H9 (cell line): ENCODE data around the gene LMBR1. TPM values are rescaled to one million over a fixed set of nuclear protein-coding genes. Genes with fewer than 3 reads are reported as not detected.

ENCODE experiments used
- DNase-seq: peaks from one replicate; pipeline ENCODE4 v3.0.0-alpha.2; 2017
- H2AFZ ChIP-seq: one replicate; pipeline ENCODE4 v1.6.1; 2013; ENCODE audit warnings: mild to moderate bottlenecking, low read length, control low read depth, moderate library complexity
- H2AK5ac ChIP-seq: 2 replicates; pipeline ENCODE4 v1.6.1; 2013; ENCODE audit warnings: low read length, control low read depth, mixed read lengths; ENCODE audit not compliant: insufficient read length
- H2BK120ac ChIP-seq: one replicate; pipeline ENCODE4 v1.6.1; 2013; ENCODE audit warnings: low read depth, mild to moderate bottlenecking, low read length, control low read depth, inconsistent platforms; ENCODE audit not compliant: poor library complexity, severe bottlenecking
- H2BK12ac ChIP-seq: 2 replicates; pipeline ENCODE4 v1.6.1; 2013; ENCODE audit warnings: low read length, control low read depth, mixed read lengths, low read depth; ENCODE audit not compliant: insufficient read length
- H2BK15ac ChIP-seq: 2 replicates; pipeline ENCODE4 v1.6.1; 2013; ENCODE audit warnings: low read depth, low read length, control low read depth
- H2BK20ac ChIP-seq: one replicate; pipeline ENCODE4 v1.6.1; 2013; ENCODE audit warnings: low read depth, mild to moderate bottlenecking, low read length, control low read depth, inconsistent platforms; ENCODE audit not compliant: poor library complexity, severe bottlenecking
- H2BK5ac ChIP-seq: 2 replicates; pipeline ENCODE4 v1.6.1; 2013; ENCODE audit warnings: low read length, control low read depth, mixed read lengths; ENCODE audit not compliant: insufficient read length
- H3K14ac ChIP-seq: 2 replicates; pipeline ENCODE4 v1.6.1; 2013; ENCODE audit warnings: low read length, control low read depth; ENCODE audit not compliant: insufficient read depth
- H3K18ac ChIP-seq: 2 replicates; pipeline ENCODE4 v1.6.1; 2013; ENCODE audit warnings: low read depth, mild to moderate bottlenecking, mixed read lengths, low read length, control low read depth; ENCODE audit not compliant: insufficient read length
- H3K23ac ChIP-seq: 2 replicates; pipeline ENCODE4 v1.6.1; 2013; ENCODE audit warnings: low read length, control low read depth, mixed read lengths, low read depth; ENCODE audit not compliant: insufficient read length
- H3K23me2 ChIP-seq: 2 replicates; pipeline ENCODE4 v1.6.1; 2013; ENCODE audit warnings: low read depth, mild to moderate bottlenecking, mixed read lengths, low read length, control low read depth; ENCODE audit not compliant: insufficient read length, poor library complexity, severe bottlenecking
- H3K27ac ChIP-seq: 2 replicates; pipeline ENCODE4 v1.5.1; 2013; ENCODE audit warnings: low read length, control low read depth, mixed read lengths, low read depth; ENCODE audit not compliant: insufficient read length
- H3K27me3 ChIP-seq: 2 replicates; pipeline ENCODE4 v1.6.1; 2013; ENCODE audit warnings: low read length, control low read depth, inconsistent platforms; ENCODE audit not compliant: insufficient read depth
- H3K4ac ChIP-seq: 2 replicates; pipeline ENCODE4 v1.6.1; 2013; ENCODE audit warnings: low read depth, mild to moderate bottlenecking, control low read depth, inconsistent platforms, low read length, moderate library complexity
- H3K4me1 ChIP-seq: 2 replicates; pipeline ENCODE4 v1.6.1; 2013; ENCODE audit warnings: low read length, control low read depth, inconsistent platforms; ENCODE audit not compliant: insufficient read depth
- H3K4me2 ChIP-seq: 2 replicates; pipeline ENCODE4 v1.6.1; 2013; ENCODE audit warnings: low read length, control low read depth, mixed read lengths; ENCODE audit not compliant: insufficient read length, insufficient read depth
- H3K56ac ChIP-seq: 2 replicates; pipeline ENCODE4 v1.6.1; 2013; ENCODE audit warnings: low read depth, mild to moderate bottlenecking, mixed read lengths, low read length, control low read depth; ENCODE audit not compliant: insufficient read length
- H3K79me1 ChIP-seq: 2 replicates; pipeline ENCODE4 v1.6.1; 2013; ENCODE audit warnings: low read depth, mild to moderate bottlenecking, moderate library complexity, low read length, control low read depth, inconsistent platforms; ENCODE audit not compliant: insufficient read depth, poor library complexity, severe bottlenecking
- H3K79me2 ChIP-seq: 2 replicates; pipeline ENCODE4 v1.6.1; 2013; ENCODE audit warnings: low read length, control low read depth, inconsistent platforms; ENCODE audit not compliant: insufficient read depth
- H3K9ac ChIP-seq: 2 replicates; pipeline ENCODE4 v1.6.1; 2013; ENCODE audit warnings: low read length, control low read depth, mixed read lengths; ENCODE audit not compliant: insufficient read length; ENCODE audit errors: extremely low read depth
- H3K9me3 ChIP-seq: one replicate; pipeline ENCODE4 v1.6.1; 2013; ENCODE audit warnings: low read depth, low read length, inconsistent platforms; ENCODE audit not compliant: control insufficient read depth
- H3T11ph ChIP-seq: one replicate; pipeline ENCODE4 v1.6.1; 2013; ENCODE audit warnings: mild to moderate bottlenecking, low read length, control low read depth, inconsistent platforms
- H4K20me1 ChIP-seq: one replicate; pipeline ENCODE4 v1.6.1; 2013; ENCODE audit not compliant: control insufficient read depth, insufficient read length, insufficient read depth
- H4K5ac ChIP-seq: 2 replicates; pipeline ENCODE4 v1.6.1; 2013; ENCODE audit warnings: low read depth, mild to moderate bottlenecking, mixed read lengths, low read length, control low read depth; ENCODE audit not compliant: insufficient read length
- H4K8ac ChIP-seq: replicated peaks from 2 replicates; pipeline ENCODE4 v1.6.1; 2013; ENCODE audit warnings: low read length, control low read depth, mixed read lengths, low read depth; ENCODE audit not compliant: insufficient read length
- H4K91ac ChIP-seq: 2 replicates; pipeline ENCODE4 v1.6.1; 2013; ENCODE audit warnings: low read depth, mild to moderate bottlenecking, moderate library complexity, mixed read lengths, low read length, control low read depth; ENCODE audit not compliant: insufficient read length
- H3K27ac Mint-ChIP-seq, 3 experiments: 2 replicates in 2 of 3; 3 replicates in 1 of 3; pipeline ENCODE4 v1.8.0; 2020 to 2021; ENCODE audit warnings: mixed read lengths in 3 of 3, mild to moderate bottlenecking in 1 of 3, moderate library complexity in 1 of 3
- H3K27me3 Mint-ChIP-seq: 2 replicates; pipeline ENCODE4 v1.8.0; 2021; ENCODE audit warnings: low read depth, mild to moderate bottlenecking, moderate library complexity, mixed read lengths
- H3K36me3 Mint-ChIP-seq, 3 experiments: 2 replicates in 2 of 3; 3 replicates in 1 of 3; pipeline ENCODE4 v1.8.0; 2020 to 2021; ENCODE audit warnings: low read depth in 3 of 3, mixed read lengths in 3 of 3; ENCODE audit not compliant: insufficient read depth in 1 of 3
- H3K4me1 Mint-ChIP-seq, 2 experiments: 2 replicates each; pipeline ENCODE4 v1.8.0; 2020; ENCODE audit warnings: mixed read lengths in 2 of 2
- H3K4me3 Mint-ChIP-seq, 2 experiments: 2 replicates in 1 of 2; 3 replicates in 1 of 2; pipeline ENCODE4 v1.8.0; 2020 to 2021; ENCODE audit warnings: mild to moderate bottlenecking in 2 of 2, mixed read lengths in 2 of 2, moderate library complexity in 1 of 2
- H3K9me3 Mint-ChIP-seq, 2 experiments: 2 replicates in 1 of 2; 3 replicates in 1 of 2; pipeline ENCODE4 v1.8.0; 2020; ENCODE audit warnings: mild to moderate bottlenecking in 2 of 2, mixed read lengths in 2 of 2, moderate library complexity in 1 of 2
- WGBS: extraction: QIAGEN DNeasy Blood & Tissue Kit; methylation state at CpG from one replicate; pipeline ENCODE4 v1.1.7; 2013; ENCODE audit warnings: missing lambda C conversion rate, low lambda C conversion rate, mixed read lengths; ENCODE audit not compliant: insufficient read length; ENCODE audit errors: extremely low coverage; 5-methylcytosine and 5-hydroxymethylcytosine counted together
- total RNA-seq: library from RNA; stranded (reverse); gene quantifications from 2 replicates; pipeline ENCODE4 v1.2.1, GENCODE V29; 2021
- TF ChIP-seq, protein P1 (sequence below): fragments of 200-600 bp; sonication (generic); conservative IDR thresholded peaks from 3 replicates; pipeline ENCODE4 v1.8.0; 2021; ENCODE audit warnings: antibody characterized with exemption, mild to moderate bottlenecking

The LMBR1 gene
- total RNA-seq, 1 experiment from 2014 or later, result 62.3 TPM

DNA sequence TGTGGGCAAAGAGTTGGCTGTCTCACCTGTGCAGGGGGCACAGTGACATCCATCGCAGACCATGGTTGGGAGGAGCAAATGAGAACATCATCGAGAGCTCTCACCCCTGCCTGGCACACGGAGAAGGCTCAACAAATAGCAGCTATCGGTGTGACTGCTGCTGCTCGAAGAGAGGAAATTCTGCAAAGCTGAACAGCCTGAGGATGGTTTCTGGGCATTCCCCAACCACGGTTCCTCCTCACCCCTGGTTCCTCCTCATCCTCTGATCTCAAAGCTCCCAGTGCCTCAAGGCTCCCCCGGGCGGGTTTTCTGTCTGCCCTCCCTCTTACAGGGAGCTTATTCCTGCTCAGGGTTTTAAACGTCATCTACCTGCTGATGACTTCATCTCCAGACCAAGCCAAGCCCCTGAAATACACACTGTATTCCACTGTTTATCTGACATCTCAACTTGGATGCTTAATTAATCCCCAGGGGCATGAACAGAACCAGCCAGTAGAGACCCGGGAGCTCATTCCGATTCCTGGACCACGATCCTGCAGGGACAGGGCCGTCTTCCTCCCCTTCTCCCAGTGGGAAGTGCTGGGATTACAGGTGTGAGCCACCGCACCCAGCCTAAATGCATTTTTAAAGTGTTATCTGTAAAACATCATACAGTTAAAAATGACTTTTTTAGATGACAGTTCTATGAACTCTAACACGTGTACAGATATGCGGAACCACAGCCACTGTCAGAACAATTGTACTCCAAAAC, 37.0 kb upstream of the LMBR1 start:
- Histone ChIP-seq H4K20me1 (no peaks in the 10 kb centered on the region), H3K56ac (no peak overlapping the region), H2BK120ac (no peak overlapping the region), H2AK5ac (no peak overlapping the region), H3K23ac (no peak overlapping the region), H3K23me2 (no peaks in the 10 kb centered on the region), H3K79me2 (no peaks in the 10 kb centered on the region), H3K9ac (no peak overlapping the region), H3K27ac (no peak overlapping the region), H4K8ac (no peak overlapping the region), H3K79me1 (no peaks in the 10 kb centered on the region), H2BK20ac (no peak overlapping the region), H3T11ph (no peak overlapping the region), H2AFZ (no peak overlapping the region), H2BK15ac (no peak overlapping the region), H4K5ac (no peak overlapping the region), H3K27me3 (no peaks in the 10 kb centered on the region), H3K14ac (no peak overlapping the region), H2BK12ac (no peak overlapping the region), H3K9me3 (no peaks in the 10 kb centered on the region), H3K4me2 (no peak overlapping the region), H3K18ac (no peak overlapping the region), H3K4ac (no peak overlapping the region), H2BK5ac (no peak overlapping the region), H3K4me1 (no peaks in the 10 kb centered on the region), H4K91ac (no peak overlapping the region)
- no peak for DNase-seq
- no CpG with 5 or more reads among the region's 16 CpGs for WGBS
- H3K36me3 Mint-ChIP-seq, result no peaks in the 10 kb centered on the region
- no peaks in the 10 kb centered on the region for H3K9me3 Mint-ChIP-seq
- H3K4me3 Mint-ChIP-seq, result no peak overlapping the region
- peaks cover 6% of the 10 kb centered on the region in 2 experiments for H3K4me1 Mint-ChIP-seq
- H3K27me3 Mint-ChIP-seq, result peaks cover 12% of the 10 kb centered on the region
- TF ChIP-seq, protein P1, sequence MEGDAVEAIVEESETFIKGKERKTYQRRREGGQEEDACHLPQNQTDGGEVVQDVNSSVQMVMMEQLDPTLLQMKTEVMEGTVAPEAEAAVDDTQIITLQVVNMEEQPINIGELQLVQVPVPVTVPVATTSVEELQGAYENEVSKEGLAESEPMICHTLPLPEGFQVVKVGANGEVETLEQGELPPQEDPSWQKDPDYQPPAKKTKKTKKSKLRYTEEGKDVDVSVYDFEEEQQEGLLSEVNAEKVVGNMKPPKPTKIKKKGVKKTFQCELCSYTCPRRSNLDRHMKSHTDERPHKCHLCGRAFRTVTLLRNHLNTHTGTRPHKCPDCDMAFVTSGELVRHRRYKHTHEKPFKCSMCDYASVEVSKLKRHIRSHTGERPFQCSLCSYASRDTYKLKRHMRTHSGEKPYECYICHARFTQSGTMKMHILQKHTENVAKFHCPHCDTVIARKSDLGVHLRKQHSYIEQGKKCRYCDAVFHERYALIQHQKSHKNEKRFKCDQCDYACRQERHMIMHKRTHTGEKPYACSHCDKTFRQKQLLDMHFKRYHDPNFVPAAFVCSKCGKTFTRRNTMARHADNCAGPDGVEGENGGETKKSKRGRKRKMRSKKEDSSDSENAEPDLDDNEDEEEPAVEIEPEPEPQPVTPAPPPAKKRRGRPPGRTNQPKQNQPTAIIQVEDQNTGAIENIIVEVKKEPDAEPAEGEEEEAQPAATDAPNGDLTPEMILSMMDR, result no peak
- H3K27ac Mint-ChIP-seq, result no peak overlapping the region; a peak in 1 of 7 replicates
